HG02763 (cell line): ENCODE data around the gene BCKDHB.

Experiments used
- ATAC-seq: cut with Tn5 transposase; IDR thresholded peaks from one replicate; pipeline ENCODE4 v1.9.1; 2021; ENCODE audit warnings: mild to moderate bottlenecking, moderate library complexity; ENCODE audit not compliant: unreplicated experiment

BCKDHB gene

DNA sequence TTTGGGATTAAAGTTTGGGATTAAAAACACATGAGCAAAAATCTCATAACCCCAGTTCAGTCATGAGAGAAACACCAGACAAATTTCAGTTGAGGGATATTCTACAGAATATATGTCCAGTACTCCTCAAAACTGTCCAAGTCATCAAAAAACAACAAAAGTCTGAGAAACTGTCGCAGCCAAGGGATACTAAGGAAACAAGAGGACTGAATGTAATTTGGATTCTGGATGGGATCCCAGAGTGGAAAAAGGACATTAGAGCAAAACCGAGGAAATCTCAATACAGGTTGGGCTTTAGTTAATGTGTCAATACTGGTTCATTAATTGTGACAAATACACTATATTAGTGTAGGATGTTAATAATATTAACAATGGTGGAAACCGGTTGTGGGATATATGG is 219.3 kb downstream of the BCKDHB start:
- no peak for ATAC-seq

DNA sequence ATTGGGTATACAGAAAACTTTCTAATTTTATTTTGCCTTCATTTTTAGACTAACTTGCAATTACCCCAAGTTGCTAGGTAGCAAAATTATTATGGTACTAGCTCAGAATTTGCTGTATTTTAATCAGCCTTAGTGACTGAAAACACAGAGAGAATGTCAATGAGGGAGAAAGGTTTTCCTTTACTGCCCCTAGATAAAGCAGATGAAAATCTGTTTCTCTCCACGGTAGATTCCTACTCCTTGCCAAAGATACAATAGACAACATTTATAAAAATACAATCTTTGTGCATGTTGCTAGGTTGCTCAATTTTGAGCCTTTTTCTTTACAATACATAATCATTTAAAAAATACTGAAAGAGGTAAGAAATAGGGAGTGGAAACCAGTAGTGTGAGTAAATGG is 222.2 kb downstream of the BCKDHB start:
- no peak for ATAC-seq

DNA sequence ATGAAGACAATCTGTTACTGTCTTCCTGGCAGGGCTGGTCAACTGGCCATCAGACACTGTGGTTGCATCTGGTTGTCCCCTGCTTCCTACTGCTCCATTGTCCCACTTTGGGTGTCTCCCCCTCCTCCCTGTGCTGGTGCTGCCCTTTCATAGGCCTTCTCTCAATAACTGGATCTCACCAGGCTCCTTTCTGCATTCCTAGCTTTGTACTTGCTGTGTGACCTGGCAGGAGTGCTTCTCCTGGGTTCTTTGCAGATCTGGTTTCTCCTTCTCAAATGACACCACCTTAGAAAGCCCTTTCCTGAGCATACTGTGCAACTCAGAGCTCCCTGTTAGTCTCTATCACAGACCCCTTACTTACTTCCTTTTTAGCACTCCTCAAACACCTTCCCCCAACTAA is 223.0 kb downstream of the BCKDHB start:
- ATAC-seq = no peak

DNA sequence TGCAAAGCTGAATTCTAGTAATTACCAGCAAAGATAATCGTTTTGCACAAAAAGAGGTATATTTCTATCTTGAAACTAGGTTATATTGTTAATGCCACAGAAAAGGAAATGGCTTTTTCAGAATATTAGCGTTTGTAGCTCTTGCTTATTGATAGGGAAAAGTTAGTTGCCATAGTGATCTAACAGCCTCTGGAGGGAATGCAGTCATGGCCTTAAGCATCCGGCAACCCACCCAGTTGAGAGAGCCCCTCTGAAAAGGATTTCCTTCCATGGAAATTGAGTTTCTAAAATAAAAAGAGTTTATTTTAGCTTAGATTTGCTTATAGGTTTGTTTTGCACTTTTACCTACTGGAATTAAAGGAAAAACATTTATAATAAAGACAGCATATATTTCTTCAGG is 224.5 kb downstream of the BCKDHB start:
- no peak for ATAC-seq

DNA sequence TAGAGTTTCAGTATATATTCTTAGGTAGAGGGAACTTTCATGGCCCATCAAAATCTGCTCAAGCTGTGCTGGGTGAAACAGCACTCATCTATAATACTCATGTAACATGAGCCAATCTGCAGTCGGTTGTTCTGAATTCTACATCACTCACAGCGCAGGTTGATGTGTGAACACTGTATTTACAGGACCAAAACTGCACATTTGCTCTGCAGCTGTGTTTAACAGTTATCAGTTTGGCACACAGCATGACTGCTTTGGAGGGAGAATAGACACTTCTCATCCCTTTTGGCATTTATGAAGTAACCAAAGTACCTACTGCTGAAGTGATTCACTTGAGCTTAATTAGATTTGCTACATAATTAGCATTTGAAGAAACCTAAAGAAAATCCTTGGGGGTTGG is 225.1 kb downstream of the BCKDHB start:
- no peak for ATAC-seq

DNA sequence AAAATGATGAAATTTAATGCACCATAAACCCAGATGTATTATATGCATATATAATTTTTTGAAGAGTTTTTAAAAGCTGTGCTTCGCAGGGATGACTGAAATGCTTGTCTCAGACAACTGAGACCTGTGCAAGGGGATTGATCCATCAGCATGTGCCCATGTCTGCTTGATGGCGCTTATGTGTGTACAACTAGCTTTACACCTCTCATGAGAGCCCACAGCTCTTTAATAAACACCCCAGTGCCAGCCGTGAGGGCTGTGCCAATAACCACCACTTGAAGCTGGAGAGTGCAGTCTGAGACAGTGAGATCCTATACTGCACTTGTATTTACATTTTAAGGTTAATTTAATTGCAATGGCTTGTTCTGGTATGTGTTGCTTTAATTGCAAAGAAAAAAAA is 225.5 kb downstream of the BCKDHB start:
- no peak for ATAC-seq

DNA sequence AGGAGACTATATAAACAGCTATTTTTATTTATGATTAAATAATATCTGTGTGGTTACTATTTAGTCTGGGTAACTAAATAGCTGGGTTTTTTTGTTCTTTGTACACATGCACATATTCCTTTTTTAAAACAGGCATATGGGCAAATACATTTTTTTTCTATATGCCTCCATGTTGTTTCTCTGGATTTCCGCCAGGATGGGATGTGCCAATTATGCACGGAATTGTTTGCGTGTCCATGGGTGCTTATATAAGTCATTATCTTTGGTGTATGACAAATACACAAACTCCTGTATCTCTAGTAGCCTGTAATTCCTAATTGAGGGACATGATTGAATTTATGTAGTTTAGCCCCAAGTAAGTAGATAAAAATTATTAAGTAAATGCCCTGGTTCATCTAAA is 226.9 kb downstream of the BCKDHB start:
- ATAC-seq = no peak

DNA sequence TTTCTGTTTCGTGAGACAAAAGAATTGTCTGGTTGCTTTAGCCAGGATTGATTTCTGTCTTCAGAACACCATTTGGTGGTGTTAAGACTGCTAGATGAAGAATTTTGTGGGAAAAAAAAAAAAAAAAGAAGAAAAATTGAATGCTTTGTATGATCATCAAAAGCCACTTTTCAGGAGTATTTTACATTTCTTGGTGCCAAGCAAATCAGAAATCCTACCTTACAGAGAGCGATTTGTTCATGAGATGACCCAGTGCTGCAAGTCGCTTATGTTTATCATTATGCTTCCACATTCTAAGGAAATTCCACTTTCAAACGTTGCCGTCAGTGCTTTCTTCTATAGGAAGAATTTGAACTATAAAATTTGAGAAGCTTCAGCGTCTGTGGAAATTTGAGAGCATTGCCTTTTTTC is 228.7 kb downstream of the BCKDHB start:
- ATAC-seq = no peak

DNA sequence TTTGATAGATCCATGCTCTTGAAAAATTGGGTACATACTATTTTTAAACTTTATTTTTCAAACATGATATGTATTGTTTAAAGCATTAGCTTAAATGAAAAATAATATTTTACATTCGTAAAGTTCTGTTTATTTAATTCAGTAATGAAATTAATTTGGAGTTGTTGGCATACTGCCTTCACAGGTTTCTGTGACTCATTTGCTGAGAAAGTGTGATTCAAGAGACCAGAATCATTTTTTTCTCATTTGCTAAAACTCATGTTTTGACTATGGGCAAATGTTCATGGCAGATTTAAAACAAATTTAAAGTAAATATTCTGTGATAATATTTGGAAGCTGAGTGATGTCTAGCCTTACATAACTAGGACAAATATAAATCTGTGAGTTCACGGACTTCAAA is 230.4 kb downstream of the BCKDHB start:
- ATAC-seq = no peak

DNA sequence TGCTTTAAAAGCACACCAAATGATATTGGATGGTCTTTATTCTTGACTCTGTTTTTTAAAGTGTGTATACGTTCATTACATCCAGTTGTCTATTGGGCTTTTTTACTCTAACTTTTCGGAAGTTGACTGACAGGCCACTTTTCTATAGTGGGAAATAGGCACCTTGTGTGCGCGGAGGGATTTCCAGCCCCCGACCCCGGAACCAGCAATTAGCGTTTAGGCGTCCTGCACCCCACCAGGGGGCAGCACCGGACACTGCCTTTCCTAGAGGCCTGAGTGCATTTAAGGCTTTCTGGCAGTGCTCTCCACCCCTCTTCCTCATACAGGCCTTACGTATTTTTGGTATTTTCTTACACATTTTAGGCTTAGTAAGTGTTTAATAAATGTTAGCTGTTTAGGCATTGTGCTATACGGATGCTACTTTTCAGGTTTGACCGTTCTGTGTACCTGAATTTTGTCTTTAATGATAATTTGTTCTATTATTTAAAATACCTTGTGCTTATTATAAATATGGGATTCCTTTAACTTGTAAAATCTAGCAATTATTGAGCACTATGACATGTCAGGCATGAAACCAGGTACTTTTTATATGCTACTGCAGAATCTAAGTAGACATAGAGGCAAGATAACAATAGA is 231.8 kb downstream of the BCKDHB start:
- ATAC-seq = peak; percentile 91

DNA sequence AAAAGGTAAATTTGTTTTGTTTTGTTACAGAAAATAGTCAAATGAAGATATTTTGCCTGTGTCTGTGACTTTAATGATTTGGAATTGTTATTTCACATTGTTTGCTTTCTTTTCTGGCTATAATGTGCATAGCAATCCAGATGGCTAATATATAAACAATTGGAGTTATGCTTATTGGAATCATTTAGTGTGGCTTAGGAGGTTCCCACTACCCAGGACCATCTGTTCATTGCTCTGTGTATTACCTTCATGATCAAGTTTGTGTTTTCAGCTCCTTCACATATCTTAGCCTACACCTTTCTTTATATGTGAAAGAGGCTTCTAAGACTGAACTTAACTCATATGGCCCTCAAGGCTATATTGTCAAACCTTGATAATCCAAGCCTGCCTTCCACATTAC is 232.9 kb downstream of the BCKDHB start:
- ATAC-seq = no peak

DNA sequence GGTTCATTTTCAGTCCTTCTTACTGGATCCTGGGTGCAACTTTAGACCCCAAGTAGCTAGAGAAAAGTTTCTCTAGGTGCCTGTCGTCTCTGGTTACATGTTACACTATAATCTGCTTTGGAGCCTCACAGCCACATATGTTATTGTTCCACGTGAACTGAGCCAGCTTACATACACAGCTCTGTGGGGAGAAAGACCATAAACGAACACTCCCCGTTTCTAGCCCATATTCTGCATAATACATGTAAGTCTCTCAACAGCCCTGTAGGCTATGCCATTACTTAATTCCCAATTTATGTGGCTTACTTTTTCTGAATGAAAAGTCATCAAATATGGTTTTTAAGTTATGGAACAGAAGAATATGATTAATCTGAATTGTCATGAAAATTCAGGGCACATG is 233.8 kb downstream of the BCKDHB start:
- ATAC-seq = no peak

DNA sequence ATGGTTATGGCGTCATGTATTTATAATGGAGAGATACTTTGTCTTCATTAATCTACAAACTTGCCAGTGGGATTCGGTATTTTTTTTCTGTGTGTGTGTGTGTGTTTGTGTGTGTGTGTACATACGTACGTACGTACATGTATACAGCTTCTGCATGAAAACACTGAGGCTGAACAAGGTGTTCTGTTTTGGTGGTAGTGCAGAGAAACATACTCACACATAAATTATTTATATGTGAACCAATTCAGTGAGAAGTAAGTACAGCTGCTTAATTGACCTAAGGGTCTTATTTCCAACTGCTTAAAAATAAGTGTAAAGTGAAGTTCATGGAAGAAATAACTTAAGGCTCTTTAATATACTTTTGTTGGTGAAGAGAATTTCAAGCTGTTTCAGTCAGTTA is 234.2 kb downstream of the BCKDHB start:
- ATAC-seq = no peak

DNA sequence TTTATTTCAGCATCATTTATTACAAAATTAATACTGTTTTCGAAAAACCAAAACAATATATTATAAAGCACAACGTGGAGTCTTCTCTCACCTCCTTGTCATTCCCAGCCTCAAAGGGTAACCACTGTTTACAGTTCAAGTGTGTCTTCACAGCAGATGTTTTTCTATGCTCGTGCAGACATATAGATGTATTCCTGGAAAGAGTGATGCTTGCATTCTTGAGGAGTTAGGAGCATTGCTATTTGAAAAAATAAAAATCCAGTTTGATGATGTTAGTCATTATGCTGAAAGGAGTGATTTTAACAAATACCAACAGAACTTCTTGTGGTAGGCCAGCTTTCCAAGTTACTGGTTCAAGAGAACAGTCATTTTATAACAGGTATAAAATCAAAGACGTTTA is 234.9 kb downstream of the BCKDHB start:
- ATAC-seq = no peak

DNA sequence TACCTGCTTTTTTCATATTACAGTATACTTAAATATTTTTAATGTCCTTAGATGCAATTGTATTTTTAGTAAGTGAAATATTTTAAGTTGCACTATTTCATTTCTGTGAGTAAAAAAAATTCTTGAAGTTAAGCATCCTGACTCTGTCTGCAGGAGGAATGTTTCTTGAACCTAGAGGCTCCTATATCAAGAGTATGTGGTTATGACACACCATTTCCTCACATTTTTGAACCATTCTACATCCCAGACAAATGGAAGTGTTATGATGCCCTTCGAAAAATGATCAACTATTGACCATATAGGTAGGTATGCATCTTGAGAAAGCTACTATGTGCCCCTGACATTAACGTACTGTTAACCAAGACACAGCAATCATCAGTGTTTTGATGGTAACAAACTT is 237.0 kb downstream of the BCKDHB start:
- no peak for ATAC-seq

DNA sequence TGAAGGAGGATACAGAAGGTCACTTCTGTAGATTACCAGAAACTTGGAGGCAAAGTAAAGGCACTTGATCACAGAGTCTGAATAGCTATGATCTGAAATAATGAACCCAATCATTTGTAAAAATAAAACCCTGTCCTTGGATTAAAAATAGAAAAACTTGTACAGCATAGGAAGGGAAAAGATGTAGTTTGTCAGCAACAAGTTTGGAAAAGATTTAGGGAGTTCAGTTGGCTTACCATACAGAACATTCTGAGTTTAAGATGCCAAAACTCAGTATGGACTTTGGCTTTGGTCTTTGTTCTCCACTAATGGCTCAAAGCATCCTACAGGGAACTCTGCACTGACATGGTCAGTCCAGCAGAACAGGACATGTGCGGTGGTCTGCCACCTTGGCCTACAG is 240.6 kb downstream of the BCKDHB start:
- no peak for ATAC-seq

DNA sequence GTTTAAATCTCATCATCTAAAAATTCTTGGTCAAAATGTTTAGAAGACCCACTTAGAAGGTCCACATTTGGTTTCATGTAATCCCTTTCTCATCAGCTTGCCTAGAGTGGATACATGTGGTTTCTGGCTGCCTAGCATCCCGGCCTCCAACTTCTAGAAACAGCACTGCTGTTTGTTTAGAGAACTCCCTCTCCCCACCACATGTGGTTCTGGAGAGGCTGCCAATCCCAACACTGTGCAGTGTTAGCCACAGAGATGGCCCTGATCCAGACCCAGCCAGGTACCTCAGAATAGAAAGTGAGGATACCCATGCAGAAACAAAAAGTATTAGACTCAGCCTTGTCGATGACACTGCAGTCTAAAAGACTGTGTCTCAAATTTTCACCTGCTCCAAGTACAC is 241.8 kb downstream of the BCKDHB start:
- ATAC-seq = no peak

DNA sequence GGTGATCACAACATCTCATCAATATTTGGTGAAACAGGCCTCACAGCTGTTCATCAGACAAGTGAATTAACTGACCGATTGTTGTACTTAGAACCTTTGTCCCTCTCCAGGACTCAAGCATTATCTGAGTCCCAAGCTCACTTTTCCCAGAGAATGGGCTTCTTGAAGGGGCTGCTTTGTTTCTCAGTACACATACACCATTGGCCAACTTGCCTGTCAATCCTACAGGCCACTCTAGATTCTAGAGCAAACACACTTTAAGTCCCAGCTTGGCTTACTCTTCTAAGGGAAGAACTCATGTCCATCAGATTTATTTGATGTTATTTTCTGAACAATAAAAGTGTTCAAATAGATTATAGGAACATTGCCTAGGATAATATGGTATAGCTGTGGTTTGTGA is 249.5 kb downstream of the BCKDHB start:
- ATAC-seq = no peak

DNA sequence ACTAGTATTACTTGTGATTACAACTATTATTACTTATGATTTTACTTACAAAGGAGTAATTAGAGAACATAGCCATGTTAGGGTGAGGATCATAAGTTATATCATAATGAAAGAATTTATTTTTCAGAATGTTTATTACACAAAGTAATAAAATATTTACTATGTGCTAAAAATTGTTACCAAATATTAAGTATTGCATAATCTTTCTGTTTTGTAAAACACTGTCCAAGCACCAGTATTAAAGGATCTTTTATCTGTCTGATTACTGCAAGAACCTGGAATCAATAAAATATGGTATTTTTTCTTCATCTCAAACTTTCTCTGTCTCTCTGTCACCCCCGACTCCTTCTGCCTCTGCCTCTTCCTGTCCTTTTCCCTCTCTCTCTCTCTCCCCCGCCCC is 250.1 kb downstream of the BCKDHB start:
- no peak for ATAC-seq

DNA sequence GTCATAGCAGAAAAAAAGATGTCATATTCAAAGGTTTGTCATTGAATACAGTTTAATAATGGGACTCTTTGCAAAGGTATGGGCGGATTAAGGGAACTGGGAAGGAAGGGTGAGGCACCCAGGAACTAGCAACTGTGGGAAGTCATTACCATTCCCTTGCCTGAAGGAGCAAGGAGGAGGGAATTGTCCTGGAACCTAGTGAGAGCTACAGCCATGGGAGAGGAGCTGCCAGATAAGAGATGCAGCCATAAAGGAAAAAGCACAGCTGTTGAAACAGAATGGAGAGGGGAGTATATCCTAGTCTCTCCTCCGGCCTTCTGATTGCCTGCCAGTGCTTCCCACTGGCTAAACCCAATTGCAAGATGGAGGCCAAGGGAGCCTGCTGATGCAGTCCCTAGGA is 250.6 kb downstream of the BCKDHB start:
- no peak for ATAC-seq

DNA sequence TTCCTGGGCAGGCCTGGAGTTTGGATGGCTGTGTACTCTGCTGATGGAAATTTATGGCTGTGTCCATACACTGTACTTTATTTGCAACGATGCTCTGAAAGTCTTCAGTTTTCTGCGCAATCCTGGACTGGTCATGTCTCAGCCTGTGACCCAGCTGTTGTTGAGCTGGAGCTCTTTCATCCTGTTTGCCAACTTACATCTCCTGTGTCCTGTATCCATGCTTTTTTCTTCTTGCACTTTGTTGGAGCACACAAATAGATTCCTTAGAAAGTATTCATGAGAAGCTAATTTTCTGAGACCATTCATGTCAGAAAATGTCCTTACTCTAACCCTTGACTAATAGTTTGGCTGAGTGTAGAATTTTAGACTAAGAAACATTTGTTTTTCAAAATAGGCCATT is 251.2 kb downstream of the BCKDHB start:
- ATAC-seq = no peak

DNA sequence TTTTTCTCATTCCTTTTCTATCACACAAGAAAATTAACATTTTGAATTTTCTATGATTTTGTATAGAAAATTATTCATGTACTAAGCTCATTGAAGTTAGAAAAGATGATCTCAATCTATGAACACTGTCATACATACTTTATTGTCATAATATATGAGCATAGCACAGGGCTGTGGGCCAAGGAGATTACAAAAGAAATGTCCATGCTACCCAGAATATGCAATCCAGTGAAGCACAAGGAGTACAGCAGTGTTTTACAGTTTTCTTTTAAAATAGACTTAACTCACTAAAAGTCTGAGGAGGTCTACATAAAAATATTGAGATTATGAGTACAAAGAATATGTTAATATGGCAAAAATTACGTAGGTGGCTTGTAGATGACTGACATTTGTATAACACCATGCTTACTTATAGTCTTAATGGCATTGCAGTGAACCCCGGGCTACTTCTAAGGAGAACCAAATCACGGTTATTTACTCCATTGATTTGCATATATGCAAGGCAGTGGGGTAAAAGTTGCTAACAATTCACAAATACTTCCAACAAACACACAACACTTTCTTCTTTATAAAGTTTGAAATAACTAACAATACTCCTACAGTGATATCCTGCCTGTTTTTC is 257.1 kb downstream of the BCKDHB start:
- no peak for ATAC-seq

DNA sequence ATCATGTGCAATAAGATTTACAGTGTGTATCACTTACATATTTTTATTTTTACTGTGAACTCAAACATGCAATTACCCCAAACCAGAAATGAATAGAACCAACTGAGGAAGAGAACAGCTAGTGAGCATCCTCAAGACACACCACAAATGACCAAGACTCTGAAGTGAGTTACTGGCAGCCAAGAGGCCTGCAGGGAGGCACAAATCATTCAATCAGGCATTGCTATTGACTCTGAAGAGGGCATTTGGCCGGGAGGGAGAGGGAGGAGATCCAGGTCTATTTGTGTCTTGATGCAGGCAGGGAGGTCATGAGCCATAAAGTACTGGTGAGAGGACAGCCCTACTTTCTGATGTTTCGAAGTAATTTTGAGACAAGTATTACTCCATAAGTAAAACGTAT is 257.7 kb downstream of the BCKDHB start:
- no peak for ATAC-seq
